Measurements from ENCODE around the gene APOL1.
"Not testable (repeated sequence)": the region's sequence is repeated elsewhere in the genome, so short reads cannot be mapped to it uniquely, and the experiment has no call there.

APOL1 gene

GRCh38 chr22:36263886-36264664 lies 11.1 kb downstream of the APOL1 start:
- not testable (repeated sequence) for H3K27me3 ChIP-seq (ENCODE audit: insufficient read depth, low read length, poor library complexity, severe bottlenecking); H3K9ac ChIP-seq (ENCODE audit: low read depth, low read length, poor library complexity, severe bottlenecking); H3K79me2 ChIP-seq (ENCODE audit: insufficient read depth, low read length); H3K4me1 ChIP-seq (ENCODE audit: insufficient read depth, low read length, poor library complexity, severe bottlenecking); H2AFZ ChIP-seq (ENCODE audit: low read length); H4K20me1 ChIP-seq (ENCODE audit: insufficient read depth, low read length, poor library complexity, severe bottlenecking); H3F3A ChIP-seq (ENCODE audit: low read depth); H3K9me2 ChIP-seq (replicated peaks; ENCODE audit: low read depth, low read length); H3K4me2 ChIP-seq (ENCODE audit: low read depth, low read length, poor library complexity, severe bottlenecking); H3K9me3 ChIP-seq (ENCODE audit: insufficient read depth, low read depth, low read length); H3K4me3 ChIP-seq (ENCODE audit: low read length, poor library complexity, severe bottlenecking); H3K36me3 ChIP-seq (ENCODE audit: insufficient read depth, low read length)

- Histone ChIP-seq H3K27me3 (ENCODE audit: insufficient read depth, low read length, poor library complexity, severe bottlenecking) (no peaks in the 10 kb centered on the region), H3K36me3 (ENCODE audit: insufficient read depth, low read length) (no peaks in the 10 kb centered on the region), H3K4me3 (ENCODE audit: low read length, poor library complexity, severe bottlenecking) (no peak overlapping the region), H3K9me2 (replicated peaks; ENCODE audit: low read depth, low read length) (no peaks in the 10 kb centered on the region), H3K4me2 (ENCODE audit: low read depth, low read length, poor library complexity, severe bottlenecking) (no peak overlapping the region), H3F3A (ENCODE audit: low read depth) (no peaks in the 10 kb centered on the region), H3K9ac (ENCODE audit: low read depth, low read length, poor library complexity, severe bottlenecking) (no peak overlapping the region), H2AFZ (ENCODE audit: low read length) (no peak overlapping the region), H3K9me3 (ENCODE audit: insufficient read depth, low read depth, low read length) (no peaks in the 10 kb centered on the region), H3K79me2 (ENCODE audit: insufficient read depth, low read length) (no peaks in the 10 kb centered on the region), H4K20me1 (ENCODE audit: insufficient read depth, low read length, poor library complexity, severe bottlenecking) (no peaks in the 10 kb centered on the region), H3K4me1 (ENCODE audit: insufficient read depth, low read length, poor library complexity, severe bottlenecking) (no peaks in the 10 kb centered on the region)
- no peak for TF ChIP-seq EZH2phosphoT487 (IDR thresholded peaks at IDR 0.05; ENCODE audit: borderline replicate concordance)
- no peak for TF ChIP-seq CTCF (conservative IDR thresholded peaks at IDR 0.05; ENCODE audit: low read length)
These were observed 14.1 kb downstream of the APOL1 start for GRCh38 chr22:36267058-36267457.

- Histone ChIP-seq H2AFZ (ENCODE audit: low read length) (no peak overlapping the region), H3K27me3 (ENCODE audit: insufficient read depth, low read length, poor library complexity, severe bottlenecking) (no peaks in the 10 kb centered on the region), H3K9ac (ENCODE audit: low read depth, low read length, poor library complexity, severe bottlenecking) (no peak overlapping the region), H3K79me2 (ENCODE audit: insufficient read depth, low read length) (no peaks in the 10 kb centered on the region), H3K4me1 (ENCODE audit: insufficient read depth, low read length, poor library complexity, severe bottlenecking) (no peaks in the 10 kb centered on the region), H3K4me3 (ENCODE audit: low read length, poor library complexity, severe bottlenecking) (no peak overlapping the region), H4K20me1 (ENCODE audit: insufficient read depth, low read length, poor library complexity, severe bottlenecking) (no peaks in the 10 kb centered on the region), H3K9me3 (ENCODE audit: insufficient read depth, low read depth, low read length) (no peaks in the 10 kb centered on the region), H3K9me2 (replicated peaks; ENCODE audit: low read depth, low read length) (no peaks in the 10 kb centered on the region), H3K4me2 (ENCODE audit: low read depth, low read length, poor library complexity, severe bottlenecking) (no peak overlapping the region), H3F3A (ENCODE audit: low read depth) (no peaks in the 10 kb centered on the region), H3K36me3 (ENCODE audit: insufficient read depth, low read length) (no peaks in the 10 kb centered on the region)
- TF ChIP-seq CTCF (conservative IDR thresholded peaks at IDR 0.05; ENCODE audit: low read length): no peak
- no peak for TF ChIP-seq EZH2phosphoT487 (IDR thresholded peaks at IDR 0.05; ENCODE audit: borderline replicate concordance)
These were observed 15.1 kb downstream of the APOL1 start for GRCh38 chr22:36267896-36268485.

- not testable (repeated sequence) for H3K9me2 ChIP-seq (replicated peaks; ENCODE audit: low read depth, low read length); H3K9me3 ChIP-seq (ENCODE audit: insufficient read depth, low read depth, low read length); H3K9ac ChIP-seq (ENCODE audit: low read depth, low read length, poor library complexity, severe bottlenecking); H4K20me1 ChIP-seq (ENCODE audit: insufficient read depth, low read length, poor library complexity, severe bottlenecking); H3K79me2 ChIP-seq (ENCODE audit: insufficient read depth, low read length); H2AFZ ChIP-seq (ENCODE audit: low read length); H3K4me2 ChIP-seq (ENCODE audit: low read depth, low read length, poor library complexity, severe bottlenecking); H3F3A ChIP-seq (ENCODE audit: low read depth); H3K36me3 ChIP-seq (ENCODE audit: insufficient read depth, low read length); H3K4me3 ChIP-seq (ENCODE audit: low read length, poor library complexity, severe bottlenecking); H3K27me3 ChIP-seq (ENCODE audit: insufficient read depth, low read length, poor library complexity, severe bottlenecking); H3K4me1 ChIP-seq (ENCODE audit: insufficient read depth, low read length, poor library complexity, severe bottlenecking)
These were observed 18.3 kb downstream of the APOL1 start for GRCh38 chr22:36271231-36271630.

GRCh38 chr22:36271951-36272350 lies 19.0 kb downstream of the APOL1 start:
- not testable (repeated sequence) for H4K20me1 ChIP-seq (ENCODE audit: insufficient read depth, low read length, poor library complexity, severe bottlenecking); H3K9me3 ChIP-seq (ENCODE audit: insufficient read depth, low read depth, low read length); H3K79me2 ChIP-seq (ENCODE audit: insufficient read depth, low read length); H3K27me3 ChIP-seq (ENCODE audit: insufficient read depth, low read length, poor library complexity, severe bottlenecking); H3K4me2 ChIP-seq (ENCODE audit: low read depth, low read length, poor library complexity, severe bottlenecking); H3K4me1 ChIP-seq (ENCODE audit: insufficient read depth, low read length, poor library complexity, severe bottlenecking); H3K9ac ChIP-seq (ENCODE audit: low read depth, low read length, poor library complexity, severe bottlenecking); H2AFZ ChIP-seq (ENCODE audit: low read length); H3K36me3 ChIP-seq (ENCODE audit: insufficient read depth, low read length); H3K9me2 ChIP-seq (replicated peaks; ENCODE audit: low read depth, low read length); H3K4me3 ChIP-seq (ENCODE audit: low read length, poor library complexity, severe bottlenecking); H3F3A ChIP-seq (ENCODE audit: low read depth)
